K562 (cell line): ENCODE data around the gene NEURL2. TPM values are rescaled to one million over a fixed set of nuclear protein-coding genes. Genes with fewer than 3 reads are reported as not detected.

Source experiments
- BACH1 ChIP-seq: fragments of 200-800 bp; sonication (Bioruptor generic); IDR thresholded peaks from 2 replicates; pipeline ENCODE4 v1.6.1; 2016; ENCODE audit warnings: missing genetic modification characterization, missing compliant biosample characterization
- CHD4 ChIP-seq: fragments of 200-600 bp; sonication (generic); IDR thresholded peaks from 3 replicates; pipeline ENCODE4 v1.6.1; 2012; ENCODE audit warnings: low read depth, mild to moderate bottlenecking, mixed read lengths, low read length, inconsistent platforms; ENCODE audit not compliant: insufficient read depth, insufficient replicate concordance, poor library complexity, severe bottlenecking
- CREM ChIP-seq: IDR thresholded peaks from 2 replicates; pipeline ENCODE4 v1.6.1; 2014; ENCODE audit warnings: antibody characterized with exemption, low read depth
- FOXP1 ChIP-seq: sonication (generic); formaldehyde crosslinking; IDR thresholded peaks from 2 replicates; pipeline ENCODE4 v1.8.0; 2022; ENCODE audit warnings: mild to moderate bottlenecking, missing genetic modification reagents
- HMG20A ChIP-seq: fragments of 450-650 bp; formaldehyde crosslinking; conservative IDR thresholded peaks from 2 replicates; pipeline ENCODE4 v1.4.0; 2020; ENCODE audit warnings: mild to moderate bottlenecking, mixed read lengths
- HOXB6 ChIP-seq: fragments of 250-450 bp; sonication (Bioruptor Pico); IDR thresholded peaks from 2 replicates; pipeline ENCODE4 v1.5.1; 2022; ENCODE audit warnings: mild to moderate bottlenecking, borderline replicate concordance
- RFX5 ChIP-seq: IDR thresholded peaks from 2 replicates; pipeline ENCODE4 v1.6.1; 2011; ENCODE audit warnings: low read depth, mild to moderate bottlenecking, improper control_type of control experiment, low read length
- SIX5 ChIP-seq, 2 experiments: IDR thresholded peaks; 2 replicates each; pipeline ENCODE4 v1.6.1; 2011; ENCODE audit warnings: low read length in 2 of 2, borderline replicate concordance in 1 of 2, low read depth in 1 of 2, mild to moderate bottlenecking in 1 of 2, moderate library complexity in 1 of 2; ENCODE audit not compliant: insufficient read depth in 1 of 2
- SMARCB1 ChIP-seq: IDR thresholded peaks from 2 replicates; pipeline ENCODE4 v1.6.1; 2011; ENCODE audit warnings: improper control_type of control experiment, low read depth; ENCODE audit not compliant: insufficient read length
- XRCC3 ChIP-seq: fragments of 450-650 bp; IDR thresholded peaks from 2 replicates; pipeline ENCODE4 v1.6.1; 2017; ENCODE audit warnings: mild to moderate bottlenecking, moderate library complexity
- XRCC4 ChIP-seq: IDR thresholded peaks from one replicate; pipeline ENCODE4 v1.6.1; 2011; ENCODE audit not compliant: insufficient read depth, insufficient read length; ENCODE audit errors: extremely low read depth
- ZBED1 ChIP-seq: IDR thresholded peaks from 2 replicates; pipeline ENCODE4 v1.6.1; 2014
- ZC3H4 ChIP-seq: sonication (generic); formaldehyde crosslinking; IDR thresholded peaks from 2 replicates; pipeline ENCODE4 v1.9.0; 2021; ENCODE audit warnings: missing genetic modification reagents, borderline replicate concordance
- ZNF143 ChIP-seq: sonication (generic); formaldehyde crosslinking; IDR thresholded peaks from 2 replicates; pipeline ENCODE4 v1.9.0; 2022; ENCODE audit warnings: mild to moderate bottlenecking, missing genetic modification reagents
- ZNF263 ChIP-seq: sonication (generic); formaldehyde crosslinking; IDR thresholded peaks from 2 replicates; pipeline ENCODE4 v1.8.0; 2022; ENCODE audit warnings: mild to moderate bottlenecking, missing genetic modification reagents, borderline replicate concordance
- polyA plus RNA-seq, 8 experiments: library from polyadenylated mRNA; depleted of rRNA in 4 of 8; stranded (reverse) in 5 of 8; unstranded in 3 of 8; fragments of >200 nt; fragmentation: Nextera tagmentation in 2 of 8; fragmentation: Illumina TruSeq in 1 of 8; extraction: Ambion mirVana in 2 of 8; extraction: Trizol in 1 of 8; gene quantifications; 2 replicates each; pipeline versions ENCODE4 v1.2.1 to v1.2.3, GENCODE V29; 2011 to 2014; ENCODE audit warnings: inconsistent platforms in 1 of 8, missing spikeins in 1 of 8
- total RNA-seq, 7 experiments: library from RNA; depleted of rRNA in 6 of 7; stranded (reverse); fragments of >200 nt in 6 of 7; fragmentation: Illumina TruSeq in 2 of 7; extraction: Trizol in 2 of 7; gene quantifications; 2 replicates each; pipeline versions ENCODE4 v1.2.1 to v1.2.3, GENCODE V29; 2011 to 2021; ENCODE audit warnings: low replicate concordance in 1 of 7
- TF ChIP-seq, protein P1 (sequence below): sonication (generic); formaldehyde crosslinking; IDR thresholded peaks from 2 replicates; pipeline ENCODE4 v1.8.0; 2022; ENCODE audit warnings: mild to moderate bottlenecking, missing genetic modification reagents, borderline replicate concordance
- TF ChIP-seq, protein P2 (sequence below): sonication (generic); formaldehyde crosslinking; IDR thresholded peaks from 2 replicates; pipeline ENCODE4 v1.9.0; 2022; ENCODE audit warnings: mild to moderate bottlenecking, missing genetic modification reagents
- TF ChIP-seq, protein P3 (sequence below): IDR thresholded peaks from 2 replicates; pipeline ENCODE4 v1.6.1; 2011; ENCODE audit not compliant: insufficient read length; ENCODE audit errors: extremely low read depth
- TF ChIP-seq, protein P4 (sequence below): fragments of 250-450 bp; sonication (Bioruptor Pico); IDR thresholded peaks from 2 replicates; pipeline ENCODE4 v1.8.0; 2022; ENCODE audit warnings: moderate library complexity, mild to moderate bottlenecking, inconsistent platforms

Gene NEURL2
- total and polyA plus RNA-seq, 9 of the 15 experiments (the other 6 are each of a cell fraction or from before 2014, with no cell fraction given): 0.22 to 1.9 (median 0.50) TPM; not detected in 1

DNA sequence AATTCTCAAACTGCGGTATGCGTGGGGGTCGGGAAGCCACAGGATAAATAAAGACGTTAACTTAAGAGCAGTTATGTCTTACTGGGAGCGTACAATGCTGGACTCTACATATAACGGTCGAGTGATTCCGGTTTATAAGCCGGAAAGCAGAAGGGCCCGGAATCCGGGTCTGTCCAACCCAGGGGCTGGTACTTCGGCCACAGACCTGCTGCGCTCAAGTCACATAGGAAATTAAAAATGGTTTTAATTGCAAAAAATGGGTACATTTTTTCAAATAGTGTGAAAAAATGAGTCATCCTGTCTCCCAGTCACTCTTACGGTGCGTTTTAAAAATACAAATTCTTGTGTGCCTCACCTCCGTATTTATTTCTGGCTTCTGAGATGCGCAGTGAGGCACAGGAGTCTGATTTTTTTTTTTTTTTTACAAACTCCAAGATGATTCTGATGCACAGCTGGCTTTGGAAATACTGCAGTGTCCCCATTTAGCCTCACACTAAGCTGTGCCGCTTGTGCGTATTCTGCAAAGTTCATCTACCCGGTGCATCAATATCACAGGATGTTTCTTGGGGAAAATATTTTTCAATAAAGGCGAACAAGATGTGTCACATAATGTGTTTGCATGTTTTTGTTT, 44.5 kb upstream of the NEURL2 start (continued):
- TF ChIP-seq, protein P1, sequence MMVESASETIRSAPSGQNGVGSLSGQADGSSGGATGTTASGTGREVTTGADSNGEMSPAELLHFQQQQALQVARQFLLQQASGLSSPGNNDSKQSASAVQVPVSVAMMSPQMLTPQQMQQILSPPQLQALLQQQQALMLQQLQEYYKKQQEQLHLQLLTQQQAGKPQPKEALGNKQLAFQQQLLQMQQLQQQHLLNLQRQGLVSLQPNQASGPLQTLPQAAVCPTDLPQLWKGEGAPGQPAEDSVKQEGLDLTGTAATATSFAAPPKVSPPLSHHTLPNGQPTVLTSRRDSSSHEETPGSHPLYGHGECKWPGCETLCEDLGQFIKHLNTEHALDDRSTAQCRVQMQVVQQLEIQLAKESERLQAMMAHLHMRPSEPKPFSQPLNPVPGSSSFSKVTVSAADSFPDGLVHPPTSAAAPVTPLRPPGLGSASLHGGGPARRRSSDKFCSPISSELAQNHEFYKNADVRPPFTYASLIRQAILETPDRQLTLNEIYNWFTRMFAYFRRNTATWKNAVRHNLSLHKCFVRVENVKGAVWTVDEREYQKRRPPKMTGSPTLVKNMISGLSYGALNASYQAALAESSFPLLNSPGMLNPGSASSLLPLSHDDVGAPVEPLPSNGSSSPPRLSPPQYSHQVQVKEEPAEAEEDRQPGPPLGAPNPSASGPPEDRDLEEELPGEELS (CRISPR knock-in tag): 0 out of 2 replicates have a peak, but pooled peaks have one; percentile 53
- TF ChIP-seq RFX5: no peak
- peak; percentile 81; the same call in 1 of the 2 replicates for TF ChIP-seq FOXP1 (CRISPR knock-in tag)
- TF ChIP-seq CREM: peak; percentile 82
- TF ChIP-seq HMG20A (CRISPR knock-in tag): no peak
- peak; percentile 40; the same call in 1 of the 2 replicates for TF ChIP-seq BACH1 (tag)
- TF ChIP-seq CHD4: no peak
- no peak for TF ChIP-seq XRCC3
- no peak for TF ChIP-seq SMARCB1
- TF ChIP-seq, protein P2, sequence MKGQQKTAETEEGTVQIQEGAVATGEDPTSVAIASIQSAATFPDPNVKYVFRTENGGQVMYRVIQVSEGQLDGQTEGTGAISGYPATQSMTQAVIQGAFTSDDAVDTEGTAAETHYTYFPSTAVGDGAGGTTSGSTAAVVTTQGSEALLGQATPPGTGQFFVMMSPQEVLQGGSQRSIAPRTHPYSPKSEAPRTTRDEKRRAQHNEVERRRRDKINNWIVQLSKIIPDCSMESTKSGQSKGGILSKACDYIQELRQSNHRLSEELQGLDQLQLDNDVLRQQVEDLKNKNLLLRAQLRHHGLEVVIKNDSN: no peak
- no peak for TF ChIP-seq HOXB6 (CRISPR knock-in tag)
- TF ChIP-seq, protein P3, sequence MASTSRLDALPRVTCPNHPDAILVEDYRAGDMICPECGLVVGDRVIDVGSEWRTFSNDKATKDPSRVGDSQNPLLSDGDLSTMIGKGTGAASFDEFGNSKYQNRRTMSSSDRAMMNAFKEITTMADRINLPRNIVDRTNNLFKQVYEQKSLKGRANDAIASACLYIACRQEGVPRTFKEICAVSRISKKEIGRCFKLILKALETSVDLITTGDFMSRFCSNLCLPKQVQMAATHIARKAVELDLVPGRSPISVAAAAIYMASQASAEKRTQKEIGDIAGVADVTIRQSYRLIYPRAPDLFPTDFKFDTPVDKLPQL: no peak
- TF ChIP-seq ZBED1: 0 out of 2 replicates have a peak, but pooled peaks have one; percentile 50
- TF ChIP-seq, protein P4, sequence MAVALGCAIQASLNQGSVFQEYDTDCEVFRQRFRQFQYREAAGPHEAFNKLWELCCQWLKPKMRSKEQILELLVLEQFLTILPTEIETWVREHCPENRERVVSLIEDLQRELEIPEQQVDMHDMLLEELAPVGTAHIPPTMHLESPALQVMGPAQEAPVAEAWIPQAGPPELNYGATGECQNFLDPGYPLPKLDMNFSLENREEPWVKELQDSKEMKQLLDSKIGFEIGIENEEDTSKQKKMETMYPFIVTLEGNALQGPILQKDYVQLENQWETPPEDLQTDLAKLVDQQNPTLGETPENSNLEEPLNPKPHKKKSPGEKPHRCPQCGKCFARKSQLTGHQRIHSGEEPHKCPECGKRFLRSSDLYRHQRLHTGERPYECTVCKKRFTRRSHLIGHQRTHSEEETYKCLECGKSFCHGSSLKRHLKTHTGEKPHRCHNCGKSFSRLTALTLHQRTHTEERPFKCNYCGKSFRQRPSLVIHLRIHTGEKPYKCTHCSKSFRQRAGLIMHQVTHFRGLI (CRISPR knock-in tag): no peak
- TF ChIP-seq ZNF143 (CRISPR knock-in tag): no peak
- no peak for TF ChIP-seq ZC3H4 (CRISPR knock-in tag)
- no peak for TF ChIP-seq SIX5 (IDR thresholded peaks at IDR 0.05; ENCODE audit: borderline replicate concordance in 1 of 2, insufficient read depth in 1 of 2, low read depth in 1 of 2, low read length in 2 of 2)
- no peak for TF ChIP-seq XRCC4
- TF ChIP-seq ZNF263 (CRISPR knock-in tag): no peak
